NCI-H2227 (cell line): ENCODE measurements around the gene MMRN2.
A peak's percentile ranks its signal among the peaks of the same experiment; 100 is the strongest.
"Not testable (repeated sequence)": the region's sequence is repeated elsewhere in the genome, so short reads cannot be mapped to it uniquely, and the experiment has no call there.

Experiments
- DNase-seq: peaks from one replicate; lab custom pipeline; 2025; ENCODE audit not compliant: unreplicated experiment; lab: John Stamatoyannopoulos, UW

Gene MMRN2

GRCh38 chr10:86956848-86957448 lies 467 bp downstream of the MMRN2 start:
- no peak for DNase-seq

- DNase-seq: no peak
Observed at GRCh38 chr10:86956195-86956847, 1.1 kb downstream of the MMRN2 start.

GRCh38 chr10:86955501-86956194 lies 1.8 kb downstream of the MMRN2 start:
- DNase-seq: no peak

- no peak for DNase-seq
Observed at GRCh38 chr10:86954681-86955500, 2.5 kb downstream of the MMRN2 start.

GRCh38 chr10:86953747-86954680 lies 3.4 kb downstream of the MMRN2 start:
- peak; percentile 82 for DNase-seq

GRCh38 chr10:86952697-86953096 lies 4.7 kb downstream of the MMRN2 start:
- DNase-seq: not testable (repeated sequence)

- no peak for DNase-seq
Observed at GRCh38 chr10:86952106-86952505, 5.3 kb downstream of the MMRN2 start.

GRCh38 chr10:86951184-86951761 lies 6.1 kb downstream of the MMRN2 start:
- DNase-seq: no peak

- no peak for DNase-seq
Observed at GRCh38 chr10:86950349-86950748, 7.1 kb downstream of the MMRN2 start.

GRCh38 chr10:86947806-86948205 lies 9.6 kb downstream of the MMRN2 start:
- not testable (repeated sequence) for DNase-seq

- no peak for DNase-seq
Observed at GRCh38 chr10:86946213-86947155, 10.9 kb downstream of the MMRN2 start.

- no peak for DNase-seq
Observed at GRCh38 chr10:86945361-86946212, 11.8 kb downstream of the MMRN2 start.

- DNase-seq: no peak
Observed at GRCh38 chr10:86944907-86945306, 12.5 kb downstream of the MMRN2 start.

- no peak for DNase-seq
Observed at GRCh38 chr10:86944471-86944870, 12.9 kb downstream of the MMRN2 start.

GRCh38 chr10:86944031-86944419 lies 13.4 kb downstream of the MMRN2 start:
- no peak for DNase-seq

- DNase-seq: no peak
Observed at GRCh38 chr10:86943316-86944030, 13.9 kb downstream of the MMRN2 start.
